Hematopoietic multipotent progenitor cell (in vitro differentiated cells): Measurements from ENCODE around the gene ERBB2. TPM values are rescaled to one million over a fixed set of nuclear protein-coding genes. Genes with fewer than 3 reads are reported as not detected.
"Not testable (repeated sequence)": the region's sequence is repeated elsewhere in the genome, so short reads cannot be mapped to it uniquely, and the experiment has no call there.

ENCODE experiments used
- DNase-seq, 3 donors: peaks; one replicate each; pipeline ENCODE4 v3.0.0-alpha.2; 2011 to 2015; ENCODE audit warnings: low read depth in 2 of 3, low spot score in 2 of 3
- total RNA-seq: library from RNA; depleted of rRNA; stranded (reverse); fragments of >200 nt; gene quantifications from one replicate; pipeline ENCODE4 v1.2.3, GENCODE V29; 2012

The ERBB2 gene
- total RNA-seq, 1 donor = 7.5 TPM

DNA sequence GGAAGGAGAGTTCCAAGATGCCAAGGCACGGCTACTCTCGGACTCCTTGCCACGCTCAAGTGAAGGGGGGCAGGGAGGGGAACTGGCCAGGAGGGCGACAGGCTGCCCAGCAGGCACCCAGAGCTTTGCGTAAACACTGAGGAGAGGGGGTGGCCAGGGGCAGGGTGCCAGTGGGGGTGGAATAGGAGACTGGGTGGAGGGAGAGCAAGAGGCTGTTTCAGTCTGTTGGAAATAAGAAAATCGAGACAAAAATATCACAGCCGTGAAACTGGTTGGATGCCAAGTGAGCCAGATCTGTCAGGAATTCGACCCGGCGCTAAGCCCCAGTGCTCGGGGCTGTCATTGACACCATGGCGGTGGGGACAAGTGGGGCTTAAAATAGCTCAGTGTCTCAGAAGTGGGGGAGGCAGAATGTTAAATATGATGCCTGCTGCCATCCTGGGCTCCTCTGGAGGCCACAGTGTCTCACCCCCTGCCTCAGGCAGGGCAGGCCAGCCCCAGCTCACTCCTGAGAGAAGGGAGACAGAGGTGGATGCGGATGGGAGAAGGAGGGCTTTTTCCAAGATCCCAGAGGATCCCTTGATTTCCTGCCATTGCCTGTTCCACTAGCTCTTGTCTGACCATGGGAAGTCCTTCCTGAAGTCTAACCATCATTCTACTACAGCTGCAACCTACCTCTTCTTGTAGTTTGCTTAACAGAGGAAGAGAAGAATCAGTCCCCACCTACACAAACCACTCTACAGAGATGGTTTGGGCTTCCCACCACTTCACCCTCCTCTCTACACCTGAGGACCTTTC is 22.1 kb upstream of the ERBB2 start:
- DNase-seq = no peak

GRCh38 chr17:39678340-39679116 is 21.3 kb upstream of the ERBB2 start:
- DNase-seq = no peak

GRCh38 chr17:39679521-39680192 is 20.2 kb upstream of the ERBB2 start:
- DNase-seq = peak in 2 of 3 donors; percentile 57 to 67

DNA sequence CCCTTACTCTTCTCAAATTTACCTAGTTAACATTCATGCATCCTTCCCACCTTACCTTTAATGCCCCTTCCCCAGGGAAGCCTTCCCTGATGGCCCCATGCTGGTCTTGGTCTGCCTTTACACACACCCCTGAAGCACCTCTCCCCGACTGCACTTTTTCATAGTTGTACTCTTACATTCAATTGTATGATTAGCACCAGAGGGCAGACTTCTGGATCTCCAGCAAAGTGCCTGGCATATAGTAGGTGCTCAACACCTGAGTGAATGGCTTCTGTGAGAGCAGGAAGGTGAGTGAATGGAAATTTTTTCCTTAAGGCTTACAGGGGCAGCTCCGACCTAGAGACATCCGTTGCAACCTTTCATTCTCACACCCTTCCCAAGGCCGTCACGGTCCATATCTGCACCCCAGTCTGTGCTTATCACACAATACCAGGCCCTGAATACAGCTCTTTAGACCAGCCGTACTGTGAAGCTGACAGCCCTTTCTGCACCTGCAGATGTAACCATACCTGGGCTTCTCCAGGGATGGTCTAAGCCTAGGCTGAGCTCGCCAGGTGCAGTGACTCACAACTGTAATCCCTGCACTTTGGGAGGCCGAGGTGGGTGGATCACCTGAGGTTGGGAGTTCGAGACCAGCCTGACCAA is 16.4 kb upstream of the ERBB2 start:
- DNase-seq = no peak

DNA sequence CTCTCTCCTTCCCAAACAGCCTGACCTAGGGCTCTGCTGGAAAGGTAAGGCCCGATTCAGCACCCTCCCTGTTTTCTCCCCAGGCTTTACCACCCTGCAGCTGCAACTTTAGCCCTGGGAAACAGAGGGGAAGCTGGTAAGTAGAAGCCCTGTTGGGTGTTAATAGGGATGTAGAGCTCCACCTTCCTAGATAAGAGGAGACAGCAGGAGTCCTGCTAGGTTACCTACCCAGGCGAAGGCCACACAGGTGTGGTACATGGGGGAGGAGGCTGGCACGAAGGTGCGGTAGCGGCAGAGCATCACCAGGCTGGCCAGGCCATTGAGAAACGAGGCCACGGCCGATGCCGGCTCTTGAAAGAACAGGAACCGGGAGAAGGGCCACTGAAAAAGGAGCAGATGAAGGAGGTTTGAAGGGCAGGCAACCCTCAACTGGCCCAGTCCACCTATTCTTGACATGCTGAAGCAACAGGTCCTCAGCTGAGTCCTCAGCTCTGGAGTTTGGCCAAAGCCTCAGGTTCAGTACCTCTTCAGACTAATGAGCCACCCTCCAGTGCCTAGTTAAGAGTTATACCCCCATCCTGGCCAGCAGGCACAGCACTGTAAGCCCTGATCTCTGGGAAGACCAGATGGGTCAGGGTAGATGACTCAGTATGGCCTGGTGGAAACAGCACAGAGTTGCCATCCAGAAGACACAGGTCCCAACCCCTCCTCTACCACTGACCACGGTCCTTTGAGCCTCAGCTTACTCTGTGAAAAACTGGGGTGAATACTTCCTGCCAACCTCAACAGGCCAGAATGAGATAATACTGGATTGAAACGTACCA is 15.3 kb upstream of the ERBB2 start:
- DNase-seq = no peak

DNA sequence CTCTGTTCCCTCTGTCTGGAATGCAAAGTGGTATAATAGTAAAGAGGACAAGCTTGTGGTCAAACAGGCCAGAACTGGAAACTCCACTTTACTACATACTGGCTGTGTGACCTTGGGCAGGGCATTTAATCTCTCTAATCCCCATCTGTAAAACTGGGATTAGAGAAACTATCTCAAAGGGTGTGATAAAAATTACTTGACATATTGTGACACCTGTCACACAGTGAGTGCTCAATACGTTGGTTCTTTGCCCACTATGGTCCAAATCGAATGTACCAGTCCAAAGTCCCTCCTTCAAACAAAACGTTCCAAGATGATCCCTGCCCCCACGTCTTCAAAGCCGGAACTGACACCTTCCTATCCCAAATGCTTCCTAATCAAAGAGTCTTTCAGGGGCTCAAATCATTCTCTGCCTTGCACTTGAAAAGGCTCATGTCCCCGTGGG is 12.7 kb upstream of the ERBB2 start:
- no peak for DNase-seq

DNA sequence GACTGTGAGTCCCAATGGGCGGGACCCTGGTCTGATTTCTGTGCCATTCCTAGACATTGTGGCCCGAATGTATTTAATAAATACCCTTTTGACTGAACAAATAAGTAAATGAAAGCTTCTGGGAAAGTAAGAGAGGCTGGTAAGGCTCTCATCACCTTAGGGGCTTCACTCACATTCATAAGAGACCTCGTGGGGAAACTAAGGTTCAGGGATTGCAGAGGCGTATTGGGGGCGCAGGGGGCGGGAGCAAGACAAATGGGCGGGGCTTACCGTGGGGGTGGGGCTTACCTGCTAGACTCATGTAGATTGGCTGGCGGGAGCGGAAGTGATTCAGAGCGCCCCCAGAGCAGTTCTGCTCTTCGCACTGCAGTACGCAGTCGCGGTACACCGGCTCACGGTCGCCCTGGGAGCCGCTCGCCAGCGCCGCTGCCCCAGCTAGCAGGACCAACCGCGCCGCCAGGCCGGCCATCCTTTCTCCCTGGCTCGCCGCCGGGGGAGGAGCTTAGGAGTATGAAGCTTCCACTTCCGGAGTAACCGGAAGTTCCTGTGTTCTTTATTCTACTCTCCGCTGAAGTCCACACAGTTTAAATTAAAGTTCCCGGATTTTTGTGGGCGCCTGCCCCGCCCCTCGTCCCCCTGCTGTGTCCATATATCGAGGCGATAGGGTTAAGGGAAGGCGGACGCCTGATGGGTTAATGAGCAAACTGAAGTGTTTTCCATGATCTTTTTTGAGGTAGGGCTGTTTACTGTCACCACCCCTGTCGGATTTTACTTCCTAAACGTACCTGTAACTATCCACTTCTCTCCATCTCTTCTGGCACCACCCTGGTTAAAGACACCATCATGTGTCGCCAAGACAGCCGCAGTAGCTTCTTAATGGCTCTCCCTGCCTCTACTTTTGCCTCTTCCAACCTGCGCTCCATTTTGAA is 12.1 kb upstream of the ERBB2 start, which contains the start of gene PGAP3:
TSS of gene PGAP3 (minus strand) at position 512 of the 929 bp plus-strand sequence. CDS start at position 469, 43 bp downstream.
- peak; percentile 69 to 93 (median 93) for DNase-seq

GRCh38 chr17:39688475-39688835 is 11.4 kb upstream of the ERBB2 start:
- no peak for DNase-seq

DNA sequence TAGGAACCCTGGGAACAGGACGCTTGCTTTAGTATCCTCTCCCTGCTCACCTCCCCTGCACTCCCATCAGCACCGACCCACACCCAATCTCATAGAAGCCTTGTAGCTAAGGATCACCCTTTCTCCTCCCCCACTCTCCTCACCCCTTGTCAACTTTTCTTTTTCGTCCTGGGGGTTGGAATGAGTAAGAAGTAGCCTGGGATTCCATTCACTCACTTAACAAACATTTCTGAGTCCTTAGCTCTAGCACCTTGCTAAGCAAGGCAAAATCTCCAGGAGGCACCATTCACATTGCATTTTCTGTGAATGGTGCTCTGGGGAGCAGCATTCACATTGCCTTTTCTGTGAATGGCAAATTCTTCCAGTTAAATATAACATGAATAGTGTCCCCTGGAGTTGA is 10.9 kb upstream of the ERBB2 start:
- DNase-seq = no peak

GRCh38 chr17:39694593-39694992 is 5.3 kb upstream of the ERBB2 start:
- DNase-seq = no peak

DNA sequence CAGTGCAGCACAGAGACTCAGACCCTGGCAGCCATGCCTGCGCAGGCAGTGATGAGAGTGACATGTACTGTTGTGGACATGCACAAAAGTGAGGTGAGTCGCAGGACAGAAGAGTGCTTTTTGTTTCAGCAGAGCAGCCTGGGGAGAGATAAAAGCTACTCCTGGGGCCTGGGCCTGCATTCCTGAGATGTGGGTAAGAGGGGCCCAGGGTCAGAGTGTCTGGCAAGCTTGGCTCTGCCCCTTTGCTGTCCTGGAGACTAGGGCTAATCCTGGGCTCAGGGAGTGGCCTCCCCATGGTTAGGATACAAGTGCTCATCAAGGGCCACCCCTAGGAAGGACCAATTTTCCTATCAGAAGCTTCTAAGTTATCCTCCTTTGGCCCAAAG is 4.8 kb upstream of the ERBB2 start:
- DNase-seq = no peak

DNA sequence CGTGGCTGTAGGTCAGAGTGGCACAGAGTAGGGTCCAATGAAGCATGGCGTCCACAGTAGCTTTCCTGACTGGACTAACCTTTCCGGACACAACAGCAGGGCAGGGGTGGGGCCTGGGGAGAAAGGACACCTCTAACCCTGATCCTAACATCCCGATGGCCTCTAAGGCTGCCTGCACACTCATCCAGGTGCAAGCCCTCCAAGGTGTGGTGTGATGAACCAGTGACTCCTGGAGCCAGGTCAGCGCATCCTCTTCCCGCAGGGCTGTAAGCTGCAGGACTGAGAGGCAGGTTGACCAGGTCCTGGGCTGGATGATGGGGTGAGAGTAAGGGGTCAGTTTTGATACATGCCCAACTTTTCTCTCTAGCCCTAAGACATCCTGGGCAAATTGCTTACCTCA is 3.1 kb upstream of the ERBB2 start:
- no peak for DNase-seq

GRCh38 chr17:39697961-39698360 is 1.9 kb upstream of the ERBB2 start:
- DNase-seq = no peak

DNA sequence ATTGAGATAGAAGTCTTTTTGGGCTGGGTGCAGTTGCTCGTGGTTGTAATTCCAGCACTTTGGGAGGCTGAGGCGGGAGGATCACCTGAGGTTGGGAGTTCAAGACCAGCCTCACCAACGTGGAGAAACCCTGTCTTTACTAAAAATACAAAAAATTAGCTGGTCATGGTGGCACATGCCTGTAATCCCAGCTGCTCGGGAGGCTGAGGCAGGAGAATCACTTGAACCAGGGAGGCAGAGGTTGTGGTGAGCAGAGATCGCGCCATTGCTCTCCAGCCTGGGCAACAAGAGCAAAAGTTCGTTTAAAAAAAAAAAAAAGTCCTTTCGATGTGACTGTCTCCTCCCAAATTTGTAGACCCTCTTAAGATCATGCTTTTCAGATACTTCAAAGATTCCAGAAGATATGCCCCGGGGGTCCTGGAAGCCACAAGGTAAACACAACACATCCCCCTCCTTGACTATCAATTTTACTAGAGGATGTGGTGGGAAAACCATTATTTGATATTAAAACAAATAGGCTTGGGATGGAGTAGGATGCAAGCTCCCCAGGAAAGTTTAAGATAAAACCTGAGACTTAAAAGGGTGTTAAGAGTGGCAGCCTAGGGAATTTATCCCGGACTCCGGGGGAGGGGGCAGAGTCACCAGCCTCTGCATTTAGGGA is 577 bp upstream of the ERBB2 start:
- DNase-seq = not testable (repeated sequence)

DNA sequence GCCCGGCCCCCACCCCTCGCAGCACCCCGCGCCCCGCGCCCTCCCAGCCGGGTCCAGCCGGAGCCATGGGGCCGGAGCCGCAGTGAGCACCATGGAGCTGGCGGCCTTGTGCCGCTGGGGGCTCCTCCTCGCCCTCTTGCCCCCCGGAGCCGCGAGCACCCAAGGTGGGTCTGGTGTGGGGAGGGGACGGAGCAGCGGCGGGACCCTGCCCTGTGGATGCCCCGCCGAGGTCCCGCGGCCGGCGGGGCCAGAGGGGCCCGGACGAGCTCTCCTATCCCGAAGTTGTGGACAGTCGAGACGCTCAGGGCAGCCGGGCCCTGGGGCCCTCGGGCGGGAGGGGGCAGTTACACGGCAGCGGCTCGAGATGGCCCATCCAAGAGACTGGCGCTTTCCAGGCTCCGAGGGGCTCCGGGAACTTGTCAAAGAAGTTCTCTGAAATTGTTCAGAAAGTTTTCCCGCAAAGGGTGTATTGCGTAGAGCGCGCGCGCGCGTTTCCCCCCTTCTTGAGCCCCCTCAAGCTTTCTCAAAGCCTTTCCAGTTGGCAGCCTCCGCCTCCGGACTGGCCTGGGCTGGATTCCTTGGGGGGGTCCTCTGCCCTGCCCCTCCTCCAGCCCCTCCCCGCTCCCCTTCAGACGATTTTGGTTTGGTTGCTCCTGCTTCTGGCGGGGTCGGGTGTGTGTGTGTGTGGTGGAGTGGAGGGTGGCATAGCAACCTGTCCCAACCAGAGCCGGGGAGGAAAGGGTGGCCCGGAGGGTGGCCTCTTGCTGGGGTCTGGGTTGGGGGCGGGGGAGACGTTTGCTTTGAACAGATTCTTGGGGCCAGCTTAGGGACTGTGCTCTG is 504 bp downstream of the ERBB2 start:
- peak in 1 of 3 donors; percentile 29 for DNase-seq

- no peak for DNase-seq
These were observed 1.3 kb downstream of the ERBB2 start for GRCh38 chr17:39701012-39701783.
